DOHH2 (cell line): ENCODE measurements around the gene TBC1D4.

Experiments
- H3F3A ChIP-seq: fragments of 200-600 bp; sonication (generic), shearing (Covaris generic); 2 replicates; pipeline ENCODE4 v1.6.0; 2016; ENCODE audit warnings: antibody characterized with exemption, mild to moderate bottlenecking; ENCODE audit not compliant: control insufficient read depth, insufficient read depth
- H3K27ac ChIP-seq: fragments of 200-600 bp; sonication (generic); 2 replicates; pipeline ENCODE4 v1.5.1; 2014; ENCODE audit warnings: low read depth, mild to moderate bottlenecking, low read length, moderate library complexity
- H3K27me3 ChIP-seq: fragments of 200-600 bp; sonication (generic); 2 replicates; pipeline ENCODE4 v1.6.1; 2014; ENCODE audit warnings: mild to moderate bottlenecking, low read length, mixed read lengths; ENCODE audit not compliant: control insufficient read depth
- H3K36me3 ChIP-seq: fragments of 200-600 bp; sonication (generic); 2 replicates; pipeline ENCODE4 v1.6.1; 2014; ENCODE audit warnings: mild to moderate bottlenecking, low read length, moderate library complexity, mixed read lengths; ENCODE audit not compliant: control insufficient read depth
- H3K4me1 ChIP-seq: fragments of 200-600 bp; sonication (generic); 2 replicates; pipeline ENCODE4 v1.6.1; 2014; ENCODE audit warnings: mild to moderate bottlenecking, low read length, mixed read lengths; ENCODE audit not compliant: control insufficient read depth
- H3K4me2 ChIP-seq: fragments of 200-600 bp; sonication (generic); 2 replicates; pipeline ENCODE4 v1.6.0; 2014; ENCODE audit warnings: mild to moderate bottlenecking, low read length, moderate library complexity
- H3K4me3 ChIP-seq: fragments of 200-600 bp; sonication (generic); 2 replicates; pipeline ENCODE4 v1.5.1; 2014; ENCODE audit warnings: mild to moderate bottlenecking, low read length, mixed read lengths
- H3K79me2 ChIP-seq: fragments of 200-600 bp; sonication (generic); 2 replicates; pipeline ENCODE4 v1.6.1; 2014; ENCODE audit warnings: mild to moderate bottlenecking, low read length, mixed read lengths; ENCODE audit not compliant: control insufficient read depth
- H3K9me2 ChIP-seq: fragments of 200-600 bp; sonication (generic); replicated peaks from 2 replicates; pipeline ENCODE4 v1.6.1; 2014; ENCODE audit warnings: mild to moderate bottlenecking, low read length, mixed read lengths; ENCODE audit not compliant: control insufficient read depth
- H3K9me3 ChIP-seq: fragments of 200-600 bp; sonication (generic); 2 replicates; pipeline ENCODE4 v1.6.1; 2014; ENCODE audit warnings: antibody characterized with exemption, low read length, mixed read lengths; ENCODE audit not compliant: control insufficient read depth, insufficient read depth
- H4K20me1 ChIP-seq: fragments of 200-600 bp; sonication (generic); 2 replicates; pipeline ENCODE4 v1.6.0; 2014; ENCODE audit warnings: low read depth, mild to moderate bottlenecking, antibody characterized with exemption, low read length, moderate library complexity; ENCODE audit not compliant: control insufficient read depth, insufficient read depth
- EZH2phosphoT487 ChIP-seq: fragments of 200-600 bp; sonication (generic); IDR thresholded peaks from 2 replicates; pipeline ENCODE4 v1.6.1; 2017; ENCODE audit warnings: borderline replicate concordance, mild to moderate bottlenecking, antibody characterized with exemption, low read length, moderate library complexity, mixed read lengths
- TF ChIP-seq, protein P1 (sequence below): fragments of 200-600 bp; sonication (generic); IDR thresholded peaks from one replicate; pipeline ENCODE4 v1.5.1; 2014; ENCODE audit warnings: antibody characterized with exemption, mild to moderate bottlenecking, low read depth, low read length; ENCODE audit not compliant: poor library complexity, severe bottlenecking

TBC1D4 gene

GRCh38 chr13:75236774-75237173 is 245.2 kb downstream of the TBC1D4 start:
- Histone ChIP-seq H3F3A (no peaks in the 10 kb centered on the region), H3K27me3 (0 out of 2 replicates have a peak, but pooled peaks cover 2% of the 10 kb centered on the region), H3K36me3 (no peaks in the 10 kb centered on the region), H3K9me3 (no peaks in the 10 kb centered on the region), H3K4me1 (no peaks in the 10 kb centered on the region), H3K27ac (no peak overlapping the region), H4K20me1 (no peaks in the 10 kb centered on the region), H3K4me3 (no peak overlapping the region), H3K79me2 (no peaks in the 10 kb centered on the region), H3K4me2 (no peak overlapping the region), H3K9me2 (no peaks in the 10 kb centered on the region)
- TF ChIP-seq, protein P1, sequence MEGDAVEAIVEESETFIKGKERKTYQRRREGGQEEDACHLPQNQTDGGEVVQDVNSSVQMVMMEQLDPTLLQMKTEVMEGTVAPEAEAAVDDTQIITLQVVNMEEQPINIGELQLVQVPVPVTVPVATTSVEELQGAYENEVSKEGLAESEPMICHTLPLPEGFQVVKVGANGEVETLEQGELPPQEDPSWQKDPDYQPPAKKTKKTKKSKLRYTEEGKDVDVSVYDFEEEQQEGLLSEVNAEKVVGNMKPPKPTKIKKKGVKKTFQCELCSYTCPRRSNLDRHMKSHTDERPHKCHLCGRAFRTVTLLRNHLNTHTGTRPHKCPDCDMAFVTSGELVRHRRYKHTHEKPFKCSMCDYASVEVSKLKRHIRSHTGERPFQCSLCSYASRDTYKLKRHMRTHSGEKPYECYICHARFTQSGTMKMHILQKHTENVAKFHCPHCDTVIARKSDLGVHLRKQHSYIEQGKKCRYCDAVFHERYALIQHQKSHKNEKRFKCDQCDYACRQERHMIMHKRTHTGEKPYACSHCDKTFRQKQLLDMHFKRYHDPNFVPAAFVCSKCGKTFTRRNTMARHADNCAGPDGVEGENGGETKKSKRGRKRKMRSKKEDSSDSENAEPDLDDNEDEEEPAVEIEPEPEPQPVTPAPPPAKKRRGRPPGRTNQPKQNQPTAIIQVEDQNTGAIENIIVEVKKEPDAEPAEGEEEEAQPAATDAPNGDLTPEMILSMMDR, result no peak
- no peak for TF ChIP-seq EZH2phosphoT487
